Kidney (tissue), 14 donors: ENCODE data around the gene SLC24A5. TPM values are rescaled to one million over a fixed set of nuclear protein-coding genes. Genes with fewer than 3 reads are reported as not detected.

Experiments
- DNase-seq, 5 donors: peaks; one replicate each; pipeline ENCODE4 v3.0.0-alpha.2; 2013 to 2020
- FAIRE-seq: peaks from 2 replicates; lab custom pipeline; 2012; peaks lifted over from hg19 to GRCh38; lab: Jason Lieb, UNC
- H3K27ac ChIP-seq, 2 donors: one replicate each; pipeline ENCODE4 v1.7.0; 2013; ENCODE audit warnings: low read depth in 2 of 2, low read length in 2 of 2, inconsistent platforms in 1 of 2
- H3K27me3 ChIP-seq: one replicate; pipeline ENCODE4 v1.7.1; 2013; ENCODE audit warnings: low read length, inconsistent platforms; ENCODE audit not compliant: control insufficient read depth, insufficient read depth
- H3K36me3 ChIP-seq, 3 donors: one replicate each; pipeline versions ENCODE4 v1.7.0 to v1.7.1; 2013; ENCODE audit warnings: low read length in 3 of 3, control low read depth in 1 of 3, inconsistent platforms in 1 of 3; ENCODE audit not compliant: insufficient read depth in 3 of 3, control insufficient read depth in 2 of 3
- H3K4me1 ChIP-seq, 3 donors: one replicate each; pipeline versions ENCODE4 v1.7.0 to v1.7.1; 2013; ENCODE audit warnings: low read length in 3 of 3, inconsistent platforms in 1 of 3, low read depth in 1 of 3; ENCODE audit not compliant: control insufficient read depth in 2 of 3, insufficient read depth in 2 of 3
- H3K4me3 ChIP-seq, 3 donors: one replicate each; pipeline versions ENCODE4 v1.7.0 to v1.8.1; 2013; ENCODE audit warnings: low read length in 3 of 3, control low read depth in 1 of 3, inconsistent platforms in 1 of 3
- H3K9ac ChIP-seq, 3 donors: one replicate each; pipeline versions ENCODE4 v1.7.0 to v1.7.1; 2013; ENCODE audit warnings: low read length in 3 of 3, control low read depth in 1 of 3, inconsistent platforms in 1 of 3
- H3K9me3 ChIP-seq, 3 donors: one replicate each; pipeline versions ENCODE4 v1.7.0 to v1.7.1; 2013; ENCODE audit warnings: low read length in 3 of 3, control low read depth in 1 of 3, inconsistent platforms in 1 of 3; ENCODE audit not compliant: control insufficient read depth in 2 of 3, insufficient read depth in 1 of 3
- CTCF ChIP-seq: IDR thresholded peaks from 3 replicates; pipeline ENCODE4 v1.5.1; 2012; ENCODE audit warnings: mild to moderate bottlenecking, moderate library complexity, borderline replicate concordance; ENCODE audit not compliant: insufficient read depth; ENCODE audit errors: extremely low read depth
- intact Hi-C: fragments of 100-400 bp; cut with DNase I; formaldehyde crosslinking; loops from one replicate; pipeline ENCODE4 v1.11.1; 2022
- polyA plus RNA-seq: library from polyadenylated mRNA; stranded (reverse); fragments of 350-450 nt; fragmentation: Illumina TruSeq; extraction: RNeasy Lipid Tissue Mini Kit (QIAGEN cat#74804); gene quantifications from one replicate; pipeline ENCODE4 v1.2.3, GENCODE V29; 2014; ENCODE audit warnings: low read depth, low replicate concordance; ENCODE audit not compliant: insufficient read depth
- total RNA-seq: library from RNA; stranded (reverse); fragmentation: NEBNext Ultra II Directional; extraction: Animal tissue kit (Norgen Biotek cat#: 25700); gene quantifications from one replicate; pipeline ENCODE4 v1.2.1, GENCODE V29; 2021
- donor health status: control.
- donor health status: control.
- donor health status: control.
- donor health status: control.
- donor health status: control.
- donor health status: DM: yes; HTN: yes; CAD: no.
- donor health status: Normal renal cell carcinoma (clear cell type).

Gene SLC24A5
- total and polyA plus RNA-seq, 2 donors from 2014 or later = not detected

GRCh38 chr15:48119277-48119676 is 1.5 kb upstream of the SLC24A5 start:
- no peak for TF ChIP-seq CTCF
- intact Hi-C loops = no loop called here
- Histone ChIP-seq H3K4me1 (no peaks in the 10 kb centered on the region), H3K27me3 (no peaks in the 10 kb centered on the region), H3K36me3 (no peaks in the 10 kb centered on the region), H3K4me3 (no peak overlapping the region), H3K27ac (no peak overlapping the region), H3K9me3 (no peaks in the 10 kb centered on the region), H3K9ac (no peak overlapping the region)
- FAIRE-seq (no peak), DNase-seq (no peak)

- Histone ChIP-seq H3K9ac (no peak overlapping the region), H3K4me3 (no peak overlapping the region), H3K36me3 (no peaks in the 10 kb centered on the region), H3K4me1 (no peaks in the 10 kb centered on the region), H3K27ac (no peak overlapping the region), H3K9me3 (no peaks in the 10 kb centered on the region), H3K27me3 (no peaks in the 10 kb centered on the region)
- FAIRE-seq (no peak), DNase-seq (no peak)
- no peak for TF ChIP-seq CTCF
- intact Hi-C loops = no loop called here
Observed at GRCh38 chr15:48121849-48122248, 1.1 kb downstream of the SLC24A5 start.

- no peak overlapping the region for H3K9ac ChIP-seq
- no peak for TF ChIP-seq CTCF
- DNase-seq (no peak), FAIRE-seq (no peak)
- intact Hi-C loops = no loop called here
- H3K36me3 ChIP-seq = no peaks in the 10 kb centered on the region
- H3K4me3 ChIP-seq = no peak overlapping the region
- H3K27me3 ChIP-seq = no peaks in the 10 kb centered on the region
- no peaks in the 10 kb centered on the region for H3K4me1 ChIP-seq
- H3K9me3 ChIP-seq = no peaks in the 10 kb centered on the region
- H3K27ac ChIP-seq = no peak overlapping the region
Observed at GRCh38 chr15:48126667-48127355, 6.0 kb downstream of the SLC24A5 start.

- TF ChIP-seq CTCF = no peak
- H3K27ac ChIP-seq = no peak overlapping the region
- H3K9ac ChIP-seq = no peak overlapping the region
- no peak overlapping the region for H3K4me3 ChIP-seq
- no peaks in the 10 kb centered on the region for H3K9me3 ChIP-seq
- DNase-seq = no peak
- H3K36me3 ChIP-seq = no peaks in the 10 kb centered on the region
- no peak for FAIRE-seq
- H3K27me3 ChIP-seq = no peaks in the 10 kb centered on the region
- H3K4me1 ChIP-seq = no peaks in the 10 kb centered on the region
- intact Hi-C loops = no loop called here
Observed at GRCh38 chr15:48131324-48131723, 10.5 kb downstream of the SLC24A5 start.
